GM06990 (cell line): ENCODE measurements around the gene LHX3.

Experiments used
- DNase-seq: peaks from one replicate; pipeline ENCODE4 v3.0.0-alpha.2; 2011; ENCODE audit not compliant: insufficient read length; ENCODE audit errors: extremely low read depth
- H3K27me3 ChIP-seq: replicated peaks from 2 replicates; pipeline ENCODE4 v1.6.0; 2011; ENCODE audit warnings: low read length; ENCODE audit not compliant: control insufficient read depth, insufficient read depth
- H3K36me3 ChIP-seq: 2 replicates; pipeline ENCODE4 v1.5.1; 2011; ENCODE audit warnings: low read length; ENCODE audit not compliant: control insufficient read depth, insufficient read depth
- H3K4me3 ChIP-seq: replicated peaks from 2 replicates; pipeline ENCODE4 v1.5.1; 2011; ENCODE audit warnings: low read depth, mild to moderate bottlenecking, control low read depth, low read length
- CTCF ChIP-seq: IDR thresholded peaks from 2 replicates; pipeline ENCODE4 v1.5.1; 2011; ENCODE audit warnings: low read length, control low read depth, mild to moderate bottlenecking, inconsistent platforms; ENCODE audit not compliant: insufficient read depth, poor library complexity, severe bottlenecking

Gene LHX3

GRCh38 chr9:136246849-136247550 lies 42.1 kb upstream of the LHX3 start:
- no peak for TF ChIP-seq CTCF
- Histone ChIP-seq H3K36me3 (no peaks in the 10 kb centered on the region), H3K27me3 (no peaks in the 10 kb centered on the region; the same call in 1 of the 2 replicates), H3K4me3 (no peak overlapping the region)
- DNase-seq = no peak

DNA sequence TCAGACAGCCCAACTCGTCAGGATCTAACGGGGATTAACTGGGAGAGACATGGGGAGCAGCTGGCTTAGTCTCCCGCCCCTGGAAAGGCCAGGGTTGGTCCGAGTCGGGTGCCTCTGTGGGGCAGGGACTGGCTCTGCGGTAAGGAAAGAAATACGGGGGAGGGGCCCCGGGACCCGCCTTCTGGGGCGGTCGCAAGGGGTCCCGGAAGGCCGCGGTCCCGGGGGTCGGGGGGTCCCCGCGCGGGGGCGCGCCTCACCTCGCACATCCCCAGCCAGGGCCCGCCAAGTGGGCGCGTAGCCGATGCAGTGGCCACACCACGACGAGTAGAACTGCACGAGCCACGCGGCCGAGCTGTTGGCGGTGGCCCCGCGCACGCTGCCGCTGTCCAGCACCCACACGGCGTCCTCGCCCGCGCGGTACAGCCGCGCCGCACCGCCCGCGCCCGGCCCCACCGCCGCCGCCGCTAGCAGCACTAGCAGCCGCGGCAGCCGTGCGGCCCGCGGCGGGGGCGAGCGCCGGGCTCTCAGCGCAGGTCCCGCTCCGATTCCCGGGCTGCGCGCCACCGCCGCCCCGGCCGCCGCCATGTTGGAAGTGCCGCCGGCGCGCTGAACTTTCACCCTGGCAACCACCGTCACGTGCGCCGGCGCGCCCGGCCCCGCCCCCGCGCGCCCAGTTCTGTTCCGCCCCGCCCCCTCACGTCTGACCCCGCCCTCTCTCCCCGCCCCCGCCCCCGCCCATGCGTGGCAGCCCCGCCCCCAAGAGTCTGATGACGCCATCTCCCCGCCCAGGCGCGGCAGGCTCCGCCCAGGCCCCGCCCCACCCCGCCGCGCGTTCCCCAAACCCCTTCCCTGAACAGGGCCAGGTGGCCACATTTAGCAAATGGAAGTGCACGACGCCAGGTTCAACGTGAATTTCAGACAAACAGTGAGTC lies 40.6 kb upstream of the LHX3 start, which contains the start of gene QSOX2:
Gene QSOX2, minus strand, starts transcription at position 594 of the 932 bp plus-strand sequence. Its CDS starts 9 bp downstream, at position 585.
- Histone ChIP-seq H3K4me3 (peak within 1 kb of the TSS; percentile 93), H3K36me3 (peaks cover 3% of the 10 kb centered on the region; the same call in 1 of the 2 replicates), H3K27me3 (no peaks in the 10 kb centered on the region; the same call in 1 of the 2 replicates)
- TF ChIP-seq CTCF = no peak
- DNase-seq = peak; percentile 81

GRCh38 chr9:136244969-136245218 lies 40.0 kb upstream of the LHX3 start:
- Histone ChIP-seq H3K4me3 (peak overlapping the region; percentile 93), H3K36me3 (peaks cover 3% of the 10 kb centered on the region; the same call in 1 of the 2 replicates), H3K27me3 (no peaks in the 10 kb centered on the region; the same call in 1 of the 2 replicates)
- DNase-seq = no peak
- no peak for TF ChIP-seq CTCF

DNA sequence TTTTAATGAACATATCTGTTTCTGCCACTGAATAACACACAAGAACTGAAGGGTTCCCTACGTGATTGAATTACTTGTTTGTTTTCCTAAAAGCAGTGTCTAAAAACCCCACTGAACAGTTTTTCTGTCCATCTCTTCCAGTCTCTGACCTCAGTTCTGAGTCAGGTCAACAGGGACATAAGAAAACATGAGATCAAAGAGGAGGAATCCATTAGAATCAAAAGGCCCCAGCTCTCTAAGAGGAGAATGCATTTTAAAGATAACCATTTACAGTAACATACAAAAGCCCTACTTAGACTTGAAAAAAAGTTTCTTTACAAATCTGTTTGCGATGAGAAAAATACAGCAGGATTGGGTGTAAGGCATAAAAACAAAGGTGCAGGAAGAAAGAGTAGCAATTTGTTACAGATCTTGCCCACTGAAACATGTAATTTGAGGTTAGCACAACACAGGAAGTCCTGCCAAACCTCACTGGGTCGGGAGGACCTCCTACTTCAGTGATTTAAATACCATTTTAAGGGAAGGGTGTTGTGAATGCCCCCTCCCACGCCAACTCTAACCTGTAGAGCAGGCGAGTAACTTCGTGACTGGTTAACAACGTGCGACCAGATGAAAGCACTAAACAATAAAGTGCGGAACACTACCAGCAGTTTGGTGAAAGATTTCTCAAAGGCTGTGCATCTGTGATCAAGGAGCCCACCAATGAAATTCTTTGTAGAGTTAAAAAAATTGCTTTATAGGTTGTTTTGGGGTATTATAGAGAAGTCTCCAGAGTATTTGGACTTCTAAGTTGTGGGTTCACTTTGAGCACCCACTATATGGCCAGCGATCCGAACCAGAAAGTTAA lies 39.4 kb upstream of the LHX3 start:
- DNase-seq = peak; percentile 42
- no peak for TF ChIP-seq CTCF

DNA sequence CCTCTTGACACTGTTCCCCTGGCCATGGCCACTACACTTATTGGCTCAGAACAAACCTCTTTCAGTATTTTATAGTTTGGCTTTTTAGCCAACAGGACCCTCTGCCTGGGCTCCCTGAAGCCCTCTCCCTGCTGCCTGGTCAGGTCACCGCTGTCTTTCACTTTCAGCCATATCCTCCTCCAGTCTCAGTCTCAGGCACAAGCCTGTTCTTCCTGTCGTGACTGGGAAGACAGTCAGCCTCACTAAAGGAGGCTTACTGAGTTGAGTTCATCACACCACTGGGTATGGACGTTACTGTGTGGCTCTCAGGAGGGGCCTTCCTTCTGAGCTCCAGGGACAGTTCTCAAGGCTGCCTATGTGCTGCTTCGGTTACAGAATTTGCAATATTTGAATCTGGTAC lies 38.7 kb upstream of the LHX3 start:
- TF ChIP-seq CTCF = no peak
- Histone ChIP-seq H3K27me3 (no peaks in the 10 kb centered on the region; the same call in 1 of the 2 replicates), H3K36me3 (peaks cover 3% of the 10 kb centered on the region; the same call in 1 of the 2 replicates), H3K4me3 (peak overlapping the region; percentile 93)
- no peak for DNase-seq

More for the DNA sequence above, 39.4 kb upstream of the LHX3 start:
- Histone ChIP-seq H3K36me3 (peaks cover 3% of the 10 kb centered on the region; the same call in 1 of the 2 replicates), H3K27me3 (no peaks in the 10 kb centered on the region; the same call in 1 of the 2 replicates), H3K4me3 (peak overlapping the region; percentile 93)
